ENCODE measurements around the gene DSCAM.

The DSCAM gene

DNA sequence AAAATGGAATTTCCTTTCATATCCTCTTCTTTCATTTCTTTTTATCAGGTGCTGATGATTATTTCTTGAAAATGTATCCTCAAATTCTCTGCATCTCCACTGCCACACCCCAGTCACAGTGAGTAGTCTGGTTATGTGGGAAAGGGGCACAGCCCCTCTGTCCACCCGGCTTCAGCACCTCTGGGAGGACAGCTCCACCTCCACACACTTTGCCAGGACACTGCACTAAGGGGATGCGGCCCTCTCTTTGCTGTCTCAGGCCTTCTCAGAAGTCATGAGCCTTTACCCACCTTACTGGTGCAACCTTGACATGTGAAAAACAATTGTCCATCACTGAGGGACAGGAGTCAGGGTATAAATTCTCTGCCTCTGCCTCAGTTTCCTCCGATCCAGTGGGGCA lies 546.7 kb downstream of the DSCAM start:
- Histone ChIP-seq H3K9me3 (ENCODE audit: insufficient read depth, low read length) (peaks cover 9% of the 10 kb centered on the region; the same call in 1 of the 2 replicates), H3K9me2 (replicated peaks; ENCODE audit: insufficient read depth, low read length) (no peaks in the 10 kb centered on the region), H2AFZ (ENCODE audit: low read depth, low read length, severe bottlenecking) (no peak overlapping the region), H4K20me1 (ENCODE audit: low read depth, low read length) (no peaks in the 10 kb centered on the region), H3K36me3 (ENCODE audit: low read length) (no peaks in the 10 kb centered on the region), H3F3A (ENCODE audit: insufficient read depth) (no peaks in the 10 kb centered on the region), H3K4me2 (ENCODE audit: low read depth, low read length, poor library complexity, severe bottlenecking) (no peak overlapping the region), H3K79me2 (ENCODE audit: insufficient read depth, low read length) (no peaks in the 10 kb centered on the region), H3K4me3 (ENCODE audit: insufficient read depth, low read length, poor library complexity, severe bottlenecking) (no peak overlapping the region), H3K27me3 (ENCODE audit: low read length) (no peaks in the 10 kb centered on the region), H3K9ac (ENCODE audit: low read length) (no peak overlapping the region), H3K27ac (ENCODE audit: low read depth, low read length) (no peak overlapping the region)
- TF ChIP-seq EZH2phosphoT487 (conservative IDR thresholded peaks at IDR 0.05; ENCODE audit: low read length), result no peak
- TF ChIP-seq, protein P1, sequence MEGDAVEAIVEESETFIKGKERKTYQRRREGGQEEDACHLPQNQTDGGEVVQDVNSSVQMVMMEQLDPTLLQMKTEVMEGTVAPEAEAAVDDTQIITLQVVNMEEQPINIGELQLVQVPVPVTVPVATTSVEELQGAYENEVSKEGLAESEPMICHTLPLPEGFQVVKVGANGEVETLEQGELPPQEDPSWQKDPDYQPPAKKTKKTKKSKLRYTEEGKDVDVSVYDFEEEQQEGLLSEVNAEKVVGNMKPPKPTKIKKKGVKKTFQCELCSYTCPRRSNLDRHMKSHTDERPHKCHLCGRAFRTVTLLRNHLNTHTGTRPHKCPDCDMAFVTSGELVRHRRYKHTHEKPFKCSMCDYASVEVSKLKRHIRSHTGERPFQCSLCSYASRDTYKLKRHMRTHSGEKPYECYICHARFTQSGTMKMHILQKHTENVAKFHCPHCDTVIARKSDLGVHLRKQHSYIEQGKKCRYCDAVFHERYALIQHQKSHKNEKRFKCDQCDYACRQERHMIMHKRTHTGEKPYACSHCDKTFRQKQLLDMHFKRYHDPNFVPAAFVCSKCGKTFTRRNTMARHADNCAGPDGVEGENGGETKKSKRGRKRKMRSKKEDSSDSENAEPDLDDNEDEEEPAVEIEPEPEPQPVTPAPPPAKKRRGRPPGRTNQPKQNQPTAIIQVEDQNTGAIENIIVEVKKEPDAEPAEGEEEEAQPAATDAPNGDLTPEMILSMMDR (IDR thresholded peaks at IDR 0.05; ENCODE audit: insufficient read depth, low read length, poor library complexity, severe bottlenecking), result no peak

DNA sequence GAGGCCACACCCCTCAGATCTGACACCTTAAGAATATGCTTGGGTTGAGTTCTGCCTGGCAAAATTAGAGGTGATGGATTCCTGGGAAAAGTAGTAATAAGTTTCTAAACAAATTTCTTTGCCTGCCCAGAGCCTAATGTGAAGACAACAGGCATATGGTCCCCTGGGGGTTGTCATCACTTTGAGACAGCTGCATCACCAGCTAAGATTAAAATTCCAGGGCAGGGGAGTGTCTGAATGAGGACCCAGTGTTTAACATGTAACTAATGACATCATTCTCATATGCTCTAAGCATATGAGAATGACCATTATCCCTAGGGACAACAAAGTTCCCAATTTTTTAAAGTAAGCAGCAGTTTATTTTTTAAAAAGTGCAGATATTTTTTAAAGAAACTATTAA lies 547.5 kb downstream of the DSCAM start:
- no peak for TF ChIP-seq EZH2phosphoT487 (conservative IDR thresholded peaks at IDR 0.05; ENCODE audit: low read length)
- TF ChIP-seq, protein P1 (IDR thresholded peaks at IDR 0.05; ENCODE audit: insufficient read depth, low read length, poor library complexity, severe bottlenecking), result no peak
- H3K27me3 ChIP-seq (ENCODE audit: low read length), result no peaks in the 10 kb centered on the region
- H4K20me1 ChIP-seq (ENCODE audit: low read depth, low read length), result no peaks in the 10 kb centered on the region
- H3K9me2 ChIP-seq (replicated peaks; ENCODE audit: insufficient read depth, low read length), result no peaks in the 10 kb centered on the region
- peaks cover 9% of the 10 kb centered on the region; the same call in 1 of the 2 replicates for H3K9me3 ChIP-seq (ENCODE audit: insufficient read depth, low read length)
- H3F3A ChIP-seq (ENCODE audit: insufficient read depth), result no peaks in the 10 kb centered on the region
- no peak overlapping the region for H3K27ac ChIP-seq (ENCODE audit: low read depth, low read length)
- H3K36me3 ChIP-seq (ENCODE audit: low read length), result no peaks in the 10 kb centered on the region
- H3K9ac ChIP-seq (ENCODE audit: low read length), result no peak overlapping the region
- H2AFZ ChIP-seq (ENCODE audit: low read depth, low read length, severe bottlenecking), result no peak overlapping the region
- H3K4me2 ChIP-seq (ENCODE audit: low read depth, low read length, poor library complexity, severe bottlenecking), result no peak overlapping the region
- no peaks in the 10 kb centered on the region for H3K79me2 ChIP-seq (ENCODE audit: insufficient read depth, low read length)
- no peak overlapping the region for H3K4me3 ChIP-seq (ENCODE audit: insufficient read depth, low read length, poor library complexity, severe bottlenecking)

DNA sequence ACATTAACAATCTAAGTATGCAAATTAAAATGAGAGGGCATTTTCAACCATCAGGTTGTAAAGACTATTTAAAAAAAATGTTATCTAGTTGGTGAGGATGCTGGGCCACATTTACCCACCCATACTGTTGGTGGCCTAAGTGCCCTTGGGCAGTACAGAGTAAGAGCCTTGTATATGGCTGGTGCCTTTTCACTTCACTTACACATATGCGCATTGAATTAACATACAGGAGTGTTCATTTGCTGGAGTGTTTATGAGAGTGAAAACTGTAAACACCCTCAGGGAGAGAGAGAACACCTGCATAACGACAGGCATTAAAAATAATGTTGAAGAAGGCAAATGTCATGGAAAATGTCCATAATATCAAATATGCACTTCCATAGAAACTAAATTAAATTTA lies 552.6 kb downstream of the DSCAM start:
- Histone ChIP-seq H3K79me2 (ENCODE audit: insufficient read depth, low read length) (no peaks in the 10 kb centered on the region), H3K27me3 (ENCODE audit: low read length) (no peaks in the 10 kb centered on the region), H3K27ac (ENCODE audit: low read depth, low read length) (no peak overlapping the region), H3K4me2 (ENCODE audit: low read depth, low read length, poor library complexity, severe bottlenecking) (no peak overlapping the region), H3K9me3 (ENCODE audit: insufficient read depth, low read length) (no peaks in the 10 kb centered on the region), H2AFZ (ENCODE audit: low read depth, low read length, severe bottlenecking) (no peak overlapping the region), H3F3A (ENCODE audit: insufficient read depth) (no peaks in the 10 kb centered on the region), H4K20me1 (ENCODE audit: low read depth, low read length) (no peaks in the 10 kb centered on the region), H3K9ac (ENCODE audit: low read length) (no peak overlapping the region), H3K36me3 (ENCODE audit: low read length) (no peaks in the 10 kb centered on the region), H3K4me3 (ENCODE audit: insufficient read depth, low read length, poor library complexity, severe bottlenecking) (no peak overlapping the region), H3K9me2 (replicated peaks; ENCODE audit: insufficient read depth, low read length) (no peaks in the 10 kb centered on the region)
- TF ChIP-seq, protein P1 (IDR thresholded peaks at IDR 0.05; ENCODE audit: insufficient read depth, low read length, poor library complexity, severe bottlenecking), result no peak
- no peak for TF ChIP-seq EZH2phosphoT487 (conservative IDR thresholded peaks at IDR 0.05; ENCODE audit: low read length)

All from SU-DHL-6 (cell line).